ENCODE data around the gene PTH2R. TPM values are rescaled to one million over a fixed set of nuclear protein-coding genes. Genes with fewer than 3 reads are reported as not detected.

PTH2R gene
- total and polyA plus RNA-seq, 2 donors (not counting 3 experiments of a cell fraction or from before 2014, with no cell fraction given), result not detected

DNA sequence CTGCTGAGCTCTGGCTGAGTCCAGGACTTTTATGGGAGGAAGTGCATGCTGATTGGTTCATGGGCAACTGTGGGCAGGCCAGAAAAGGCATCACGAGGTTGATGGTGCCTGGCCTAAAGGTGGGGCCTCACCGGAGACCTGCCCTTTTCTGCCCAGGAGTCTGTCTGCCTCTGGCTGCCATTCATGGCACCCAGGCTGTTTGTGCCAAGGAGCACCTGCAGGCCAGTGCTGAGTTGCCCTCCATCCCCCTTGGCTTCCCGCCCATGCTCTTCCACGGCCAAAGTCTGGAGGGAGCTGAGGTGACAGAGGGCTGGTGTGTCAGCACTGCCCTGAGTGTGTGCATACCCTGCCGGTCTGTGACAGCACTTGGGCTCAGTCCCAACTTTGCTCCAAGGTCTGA is 123.2 kb downstream of the PTH2R start:
- no peaks in the 10 kb centered on the region for H3K9me1 ChIP-seq (replicated peaks; ENCODE audit: control insufficient read depth, extremely low read depth, insufficient read depth, low read length)
- no peaks in the 10 kb centered on the region for H3K9me3 ChIP-seq (replicated peaks; ENCODE audit: control insufficient read depth, insufficient read depth, low read length)
- H4K20me1 ChIP-seq (replicated peaks; ENCODE audit: control insufficient read depth, extremely low read depth, insufficient read depth, low read length), result no peaks in the 10 kb centered on the region
- dilution Hi-C loops (cut with MboI; ENCODE audit: extremely low pct_ligation_motif_present, low sequenced_read_pairs), result no loop called here
- H3K4me1 ChIP-seq (ENCODE audit: control insufficient read depth, extremely low read depth, insufficient read depth, low read length), result no peaks in the 10 kb centered on the region
- intact Hi-C loops (cut with micrococcal nuclease), result no loop called here
- no peak overlapping the region for H3K4me3 ChIP-seq (replicated peaks in 1 of 3; ENCODE audit: insufficient read depth in 1 of 3, low read depth in 1 of 3, low read length in 3 of 3)
- no peaks in the 10 kb centered on the region for H3K27me3 ChIP-seq (ENCODE audit: control insufficient read depth in 2 of 2, insufficient read depth in 2 of 2, low read length in 2 of 2)
- no peaks in the 10 kb centered on the region for H3K79me2 ChIP-seq (ENCODE audit: control insufficient read depth, insufficient read depth, low read length)
- no peak for FAIRE-seq
- H2AFZ ChIP-seq (ENCODE audit: low read depth, low read length), result no peak overlapping the region
- H3K9ac ChIP-seq (replicated peaks; ENCODE audit: extremely low read depth, insufficient read depth, low read length), result no peak overlapping the region
- H3K36me3 ChIP-seq (ENCODE audit: control insufficient read depth in 2 of 2, extremely low read depth in 1 of 2, insufficient read depth in 2 of 2, low read length in 2 of 2), result no peaks in the 10 kb centered on the region
- no peak overlapping the region for H3K27ac ChIP-seq (ENCODE audit: insufficient read depth, low read depth, low read length)
- ChIA-PET CTCF (no interaction called here), POLR2A (no interaction called here)
- no peak for DNase-seq (ENCODE audit: low read depth, low spot score)
- BruUV-seq (replicated peaks), result no TSS peak
- no peak overlapping the region for H3K4me2 ChIP-seq (ENCODE audit: insufficient read depth, low read length)
- TF ChIP-seq, protein P1, sequence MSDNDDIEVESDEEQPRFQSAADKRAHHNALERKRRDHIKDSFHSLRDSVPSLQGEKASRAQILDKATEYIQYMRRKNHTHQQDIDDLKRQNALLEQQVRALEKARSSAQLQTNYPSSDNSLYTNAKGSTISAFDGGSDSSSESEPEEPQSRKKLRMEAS (IDR thresholded peaks at IDR 0.05; ENCODE audit: insufficient read depth, insufficient read length), result no peak
- TF ChIP-seq EZH2 (IDR thresholded peaks at IDR 0.05; ENCODE audit: borderline replicate concordance, low read depth, low read length, severe bottlenecking) (no peak), JUN (IDR thresholded peaks at IDR 0.05; ENCODE audit: borderline replicate concordance, insufficient read depth, insufficient read length, low read depth) (no peak), GATA2 (IDR thresholded peaks at IDR 0.05; ENCODE audit: insufficient read depth, insufficient read length, low read depth, low read length) (no peak)
- TF ChIP-seq, protein P2, sequence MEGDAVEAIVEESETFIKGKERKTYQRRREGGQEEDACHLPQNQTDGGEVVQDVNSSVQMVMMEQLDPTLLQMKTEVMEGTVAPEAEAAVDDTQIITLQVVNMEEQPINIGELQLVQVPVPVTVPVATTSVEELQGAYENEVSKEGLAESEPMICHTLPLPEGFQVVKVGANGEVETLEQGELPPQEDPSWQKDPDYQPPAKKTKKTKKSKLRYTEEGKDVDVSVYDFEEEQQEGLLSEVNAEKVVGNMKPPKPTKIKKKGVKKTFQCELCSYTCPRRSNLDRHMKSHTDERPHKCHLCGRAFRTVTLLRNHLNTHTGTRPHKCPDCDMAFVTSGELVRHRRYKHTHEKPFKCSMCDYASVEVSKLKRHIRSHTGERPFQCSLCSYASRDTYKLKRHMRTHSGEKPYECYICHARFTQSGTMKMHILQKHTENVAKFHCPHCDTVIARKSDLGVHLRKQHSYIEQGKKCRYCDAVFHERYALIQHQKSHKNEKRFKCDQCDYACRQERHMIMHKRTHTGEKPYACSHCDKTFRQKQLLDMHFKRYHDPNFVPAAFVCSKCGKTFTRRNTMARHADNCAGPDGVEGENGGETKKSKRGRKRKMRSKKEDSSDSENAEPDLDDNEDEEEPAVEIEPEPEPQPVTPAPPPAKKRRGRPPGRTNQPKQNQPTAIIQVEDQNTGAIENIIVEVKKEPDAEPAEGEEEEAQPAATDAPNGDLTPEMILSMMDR (IDR thresholded peaks at IDR 0.05; ENCODE audit: extremely low read depth in 1 of 2, insufficient read depth in 1 of 2, low read depth in 1 of 2, low read length in 2 of 2), result no peak

DNA sequence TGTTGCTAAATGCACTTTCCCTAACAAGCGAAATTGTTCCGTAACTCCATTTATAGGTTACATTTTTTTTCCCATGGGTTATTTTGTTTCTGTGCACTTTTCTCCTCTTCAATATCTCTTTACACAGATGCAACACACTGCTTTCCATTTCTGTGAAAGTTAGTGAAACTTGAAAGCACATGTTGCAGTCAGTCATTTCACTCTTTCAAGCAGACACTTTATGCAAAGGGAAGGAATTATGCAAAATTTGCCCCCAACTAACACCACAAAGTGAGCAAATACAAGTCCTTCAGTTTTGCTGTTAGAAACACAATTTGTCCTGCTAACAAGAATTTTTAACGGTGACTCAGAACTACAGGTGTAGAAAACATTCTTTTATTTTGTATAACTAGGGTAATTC is 124.8 kb downstream of the PTH2R start:
- ChIA-PET CTCF (no interaction called here), POLR2A (no interaction called here)
- intact Hi-C loops (cut with micrococcal nuclease) (no loop called here), dilution Hi-C loops (cut with MboI; ENCODE audit: extremely low pct_ligation_motif_present, low sequenced_read_pairs) (no loop called here)
- no peak overlapping the region for H3K9ac ChIP-seq (replicated peaks; ENCODE audit: extremely low read depth, insufficient read depth, low read length)
- no peaks in the 10 kb centered on the region for H3K9me1 ChIP-seq (replicated peaks; ENCODE audit: control insufficient read depth, extremely low read depth, insufficient read depth, low read length)
- no peaks in the 10 kb centered on the region for H3K4me1 ChIP-seq (ENCODE audit: control insufficient read depth, extremely low read depth, insufficient read depth, low read length)
- FAIRE-seq (no peak), DNase-seq (ENCODE audit: low read depth, low spot score) (no peak)
- no peaks in the 10 kb centered on the region for H3K27me3 ChIP-seq (ENCODE audit: control insufficient read depth in 2 of 2, insufficient read depth in 2 of 2, low read length in 2 of 2)
- no peaks in the 10 kb centered on the region for H3K36me3 ChIP-seq (ENCODE audit: control insufficient read depth in 2 of 2, extremely low read depth in 1 of 2, insufficient read depth in 2 of 2, low read length in 2 of 2)
- no peak for TF ChIP-seq JUN (IDR thresholded peaks at IDR 0.05; ENCODE audit: borderline replicate concordance, insufficient read depth, insufficient read length, low read depth)
- TF ChIP-seq, protein P2 (IDR thresholded peaks at IDR 0.05; ENCODE audit: extremely low read depth in 1 of 2, insufficient read depth in 1 of 2, low read depth in 1 of 2, low read length in 2 of 2), result no peak
- TF ChIP-seq MYC (IDR thresholded peaks at IDR 0.05; ENCODE audit: low read depth, low read length), result no peak
- TF ChIP-seq POLR2AphosphoS5 (IDR thresholded peaks at IDR 0.05; ENCODE audit: insufficient read depth, low read depth, low read length), result no peak
- TF ChIP-seq GATA2 (IDR thresholded peaks at IDR 0.05; ENCODE audit: insufficient read depth, insufficient read length, low read depth, low read length), result no peak
- TF ChIP-seq EZH2 (IDR thresholded peaks at IDR 0.05; ENCODE audit: borderline replicate concordance, low read depth, low read length, severe bottlenecking), result no peak
- TF ChIP-seq, protein P1 (IDR thresholded peaks at IDR 0.05; ENCODE audit: insufficient read depth, insufficient read length), result no peak
- TF ChIP-seq FOS (IDR thresholded peaks at IDR 0.05; ENCODE audit: borderline replicate concordance, insufficient read depth, low read length), result no peak
- no peak for TF ChIP-seq POLR2A (IDR thresholded peaks at IDR 0.05; ENCODE audit: low read depth, low read length)
- H3K9me3 ChIP-seq (replicated peaks; ENCODE audit: control insufficient read depth, insufficient read depth, low read length), result no peaks in the 10 kb centered on the region
- H3K27ac ChIP-seq (ENCODE audit: insufficient read depth, low read depth, low read length), result no peak overlapping the region
- H3K4me3 ChIP-seq (replicated peaks in 1 of 3; ENCODE audit: insufficient read depth in 1 of 3, low read depth in 1 of 3, low read length in 3 of 3), result no peak overlapping the region
- H4K20me1 ChIP-seq (replicated peaks; ENCODE audit: control insufficient read depth, extremely low read depth, insufficient read depth, low read length), result no peaks in the 10 kb centered on the region
- H3K79me2 ChIP-seq (ENCODE audit: control insufficient read depth, insufficient read depth, low read length), result no peaks in the 10 kb centered on the region
- BruUV-seq (replicated peaks), result no TSS peak
- no peak overlapping the region for H3K4me2 ChIP-seq (ENCODE audit: insufficient read depth, low read length)
- H2AFZ ChIP-seq (ENCODE audit: low read depth, low read length), result no peak overlapping the region
